H1 (cell line): Measurements from ENCODE around the gene IVNS1ABP. TPM values are rescaled to one million over a fixed set of nuclear protein-coding genes. Genes with fewer than 3 reads are reported as not detected.

Source experiments
- CTCF ChIA-PET: fragments of 300-600 bp; sonication (Branson Sonifier 250); formaldehyde crosslinking; loops from one replicate; lab custom pipeline; 2021; ENCODE audit not compliant: partially characterized antibody; lab: Charles Lee
- POLR2A ChIA-PET: fragments of 300-600 bp; sonication (Branson Sonifier 250); formaldehyde crosslinking; loops from one replicate; lab custom pipeline; 2021; ENCODE audit warnings: inconsistent platforms; ENCODE audit not compliant: partially characterized antibody; lab: Charles Lee
- DNase-seq, 2 experiments: peaks; one replicate each; pipeline versions ENCODE4 v3.0.0 to v3.0.0-alpha.2; 2010 to 2022; ENCODE audit warnings: low spot score in 2 of 2, low read depth in 1 of 2, mixed read lengths in 1 of 2
- FAIRE-seq: peaks from 2 replicates; lab custom pipeline; 2011; peaks lifted over from hg19 to GRCh38; lab: Jason Lieb, UNC
- H2AFZ ChIP-seq: 2 replicates; pipeline ENCODE4 v1.8.1; 2012; ENCODE audit warnings: low read length, inconsistent platforms
- H2AK5ac ChIP-seq: 2 replicates; pipeline ENCODE4 v1.6.1; 2013; ENCODE audit warnings: low read depth, low read length
- H2BK120ac ChIP-seq: replicated peaks from 2 replicates; pipeline ENCODE3; 2013; ENCODE audit warnings: low read depth, low read length, inconsistent platforms
- H2BK12ac ChIP-seq: 2 replicates; pipeline ENCODE4 v1.6.1; 2013; ENCODE audit warnings: low read depth, low read length
- H2BK15ac ChIP-seq: 2 replicates; pipeline ENCODE4 v1.6.1; 2013; ENCODE audit warnings: low read length
- H2BK20ac ChIP-seq: 2 replicates; pipeline ENCODE4 v1.6.1; 2013; ENCODE audit warnings: low read length
- H2BK5ac ChIP-seq: 2 replicates; pipeline ENCODE4 v1.6.1; 2013; ENCODE audit warnings: low read depth, low read length
- H3K14ac ChIP-seq: 2 replicates; pipeline ENCODE4 v1.6.1; 2013; ENCODE audit warnings: inconsistent platforms; ENCODE audit not compliant: insufficient read length
- H3K18ac ChIP-seq: 2 replicates; pipeline ENCODE4 v1.6.1; 2013; ENCODE audit warnings: low read length; ENCODE audit errors: extremely low read depth
- H3K23ac ChIP-seq: 2 replicates; pipeline ENCODE4 v1.6.1; 2013; ENCODE audit warnings: inconsistent platforms; ENCODE audit not compliant: insufficient read length
- H3K23me2 ChIP-seq: 2 replicates; pipeline ENCODE4 v1.6.1; 2013; ENCODE audit warnings: low read depth, low read length
- H3K27ac ChIP-seq: 2 replicates; pipeline ENCODE4 v1.6.1; 2011; ENCODE audit warnings: low read depth, low read length, inconsistent platforms
- H3K27me3 ChIP-seq, 4 experiments: replicated peaks in 1 of 4; 1 replicate in 1 of 4; 2 replicates in 3 of 4; pipeline versions ENCODE4 v1.6.1 to v1.8.1; 2011 to 2013; ENCODE audit warnings: low read length in 3 of 4, mild to moderate bottlenecking in 3 of 4, inconsistent platforms in 2 of 4, mixed read lengths in 2 of 4, moderate library complexity in 1 of 4; ENCODE audit not compliant: control insufficient read depth in 3 of 4, insufficient read depth in 3 of 4; ENCODE audit errors: extremely low read depth in 1 of 4
- H3K36me3 ChIP-seq, 4 experiments: 2 replicates each; pipeline versions ENCODE4 v1.6.1 to v1.8.1; 2011 to 2013; ENCODE audit warnings: mild to moderate bottlenecking in 4 of 4, low read length in 3 of 4, moderate library complexity in 2 of 4, control low read depth in 1 of 4, inconsistent platforms in 1 of 4; ENCODE audit not compliant: insufficient read depth in 4 of 4, control insufficient read depth in 2 of 4
- H3K4ac ChIP-seq: replicated peaks from 2 replicates; pipeline ENCODE3; 2013; ENCODE audit warnings: low read length, low read depth, mixed read lengths, inconsistent platforms; ENCODE audit not compliant: insufficient read length
- H3K4me1 ChIP-seq, 4 experiments: replicated peaks in 1 of 4; 1 replicate in 1 of 4; 2 replicates in 3 of 4; pipeline versions ENCODE4 v1.6.1 to v1.8.1; 2011 to 2013; ENCODE audit warnings: low read length in 3 of 4, inconsistent platforms in 2 of 4, mixed read lengths in 1 of 4; ENCODE audit not compliant: insufficient read depth in 4 of 4, control insufficient read depth in 3 of 4
- H3K4me2 ChIP-seq, 2 experiments: 2 replicates each; pipeline versions ENCODE4 v1.6.1 to v1.8.1; 2011 to 2013; ENCODE audit warnings: low read depth in 2 of 2, low read length in 2 of 2, control low read depth in 1 of 2, inconsistent platforms in 1 of 2, mild to moderate bottlenecking in 1 of 2; ENCODE audit not compliant: insufficient read depth in 1 of 2
- H3K4me3 ChIP-seq, 4 experiments: fragments of 200-600, 300-600 bp in 1 of 4; sonication (generic), shearing (Covaris generic), sonication (Bioruptor Twin) in 1 of 4; 2 replicates each; pipeline versions ENCODE4 v1.5.1 to v1.8.1; 2011 to 2016; ENCODE audit warnings: low read length in 4 of 4, low read depth in 3 of 4, control low read depth in 2 of 4, inconsistent platforms in 2 of 4, mild to moderate bottlenecking in 2 of 4, mixed read lengths in 1 of 4, moderate library complexity in 1 of 4; ENCODE audit not compliant: insufficient read depth in 2 of 4; ENCODE audit errors: extremely low read depth in 1 of 4
- H3K56ac ChIP-seq: replicated peaks from 2 replicates; pipeline ENCODE3; 2013; ENCODE audit warnings: low read depth, mild to moderate bottlenecking, mixed read lengths, low read length, inconsistent platforms; ENCODE audit not compliant: insufficient read length
- H3K79me1 ChIP-seq: 2 replicates; pipeline ENCODE4 v1.6.1; 2013; ENCODE audit warnings: low read depth, low read length, control low read depth
- H3K79me2 ChIP-seq, 2 experiments: 2 replicates each; pipeline versions ENCODE4 v1.6.1 to v1.8.1; 2012 to 2013; ENCODE audit warnings: low read length in 2 of 2, mild to moderate bottlenecking in 2 of 2, inconsistent platforms in 1 of 2; ENCODE audit not compliant: insufficient read depth in 2 of 2, control insufficient read depth in 1 of 2
- H3K9ac ChIP-seq, 4 experiments: replicated peaks in 1 of 4; 1 replicate in 1 of 4; 2 replicates in 3 of 4; pipeline versions ENCODE4 v1.6.1 to v1.8.1; 2011 to 2013; ENCODE audit warnings: low read depth in 3 of 4, low read length in 3 of 4, control low read depth in 2 of 4, mild to moderate bottlenecking in 2 of 4, moderate library complexity in 2 of 4, inconsistent platforms in 1 of 4; ENCODE audit errors: extremely low read depth in 1 of 4
- H3K9me3 ChIP-seq, 2 experiments: 2 replicates each; pipeline versions ENCODE4 v1.6.1 to v1.8.1; 2012 to 2013; ENCODE audit warnings: mild to moderate bottlenecking in 2 of 2, moderate library complexity in 2 of 2, control low read depth in 1 of 2, inconsistent platforms in 1 of 2, low read depth in 1 of 2, low read length in 1 of 2, mixed read lengths in 1 of 2; ENCODE audit not compliant: insufficient read depth in 2 of 2
- H4K20me1 ChIP-seq, 2 experiments: replicated peaks in 1 of 2; 2 replicates each; pipeline versions ENCODE3 to v1.8.1; 2011 to 2013; ENCODE audit warnings: inconsistent platforms in 2 of 2, low read length in 2 of 2, mild to moderate bottlenecking in 1 of 2; ENCODE audit not compliant: insufficient read depth in 2 of 2, control insufficient read depth in 1 of 2
- H4K5ac ChIP-seq: 2 replicates; pipeline ENCODE4 v1.6.1; 2013; ENCODE audit warnings: low read length, low read depth, mixed read lengths, inconsistent platforms; ENCODE audit not compliant: insufficient read length
- H4K8ac ChIP-seq: 2 replicates; pipeline ENCODE4 v1.8.0; 2013; ENCODE audit warnings: mild to moderate bottlenecking, moderate library complexity, low read length, inconsistent platforms; ENCODE audit not compliant: insufficient read depth; ENCODE audit errors: extremely low read depth
- H4K91ac ChIP-seq: replicated peaks from 2 replicates; pipeline ENCODE3; 2013; ENCODE audit warnings: low read length, mixed read lengths, inconsistent platforms; ENCODE audit not compliant: insufficient read length
- ATF2 ChIP-seq: IDR thresholded peaks from 2 replicates; pipeline ENCODE4 v1.6.1; 2012; ENCODE audit warnings: low read length, inconsistent platforms
- BACH1 ChIP-seq: IDR thresholded peaks from 2 replicates; pipeline ENCODE4 v1.6.1; 2012; ENCODE audit warnings: low read length, improper control_type of control experiment
- BRCA1 ChIP-seq: IDR thresholded peaks from 2 replicates; pipeline ENCODE4 v1.6.1; 2012; ENCODE audit warnings: low read depth, low read length, improper control_type of control experiment
- CBX5 ChIP-seq: fragments of 300-800, 300-1000 bp; sonication (generic); IDR thresholded peaks from 2 replicates; pipeline ENCODE4 v1.7.1; 2016; ENCODE audit warnings: antibody characterized with exemption, low read length, low read depth
- CBX8 ChIP-seq: fragments of 300-800, 300-1000 bp; sonication (generic); IDR thresholded peaks from 2 replicates; pipeline ENCODE4 v1.7.1; 2016; ENCODE audit warnings: low read depth, low read length, borderline replicate concordance
- KDM1A ChIP-seq: fragments of 200-600, 300-600 bp; sonication (generic); IDR thresholded peaks from 2 replicates; pipeline ENCODE4 v1.7.1; 2016; ENCODE audit warnings: mild to moderate bottlenecking, low read length, borderline replicate concordance
- PHF8 ChIP-seq: fragments of 200-600 bp; sonication (generic); conservative IDR thresholded peaks from 2 replicates; pipeline ENCODE4 v1.7.1; 2012; ENCODE audit warnings: low read depth, mild to moderate bottlenecking, inconsistent platforms, low read length, moderate library complexity
- RNF2 ChIP-seq: fragments of 200-900, 300-1000 bp; sonication (generic); IDR thresholded peaks from 2 replicates; pipeline ENCODE4 v1.7.1; 2016; ENCODE audit warnings: borderline replicate concordance, low read depth, mild to moderate bottlenecking, antibody characterized with exemption, low read length; ENCODE audit not compliant: poor library complexity, severe bottlenecking; ENCODE audit errors: missing control alignments
- SIN3A ChIP-seq, 2 experiments: IDR thresholded peaks in 1 of 2; conservative IDR thresholded peaks in 1 of 2; 2 replicates each; pipeline ENCODE4 v1.6.1; 2011 to 2012; ENCODE audit warnings: low read length in 2 of 2, improper control_type of control experiment in 1 of 2, low read depth in 1 of 2, mild to moderate bottlenecking in 1 of 2
- USF2 ChIP-seq: IDR thresholded peaks from 2 replicates; pipeline ENCODE4 v1.6.1; 2011; ENCODE audit warnings: low read length, improper control_type of control experiment
- WGBS, 2 experiments: shearing (Covaris generic) in 1 of 2; methylation state at CpG; one replicate each; pipeline versions ENCODE4 v1.1.6 to v1.1.7; 2013 to 2015; ENCODE audit warnings: low lambda C conversion rate in 2 of 2, mixed read lengths in 2 of 2, inconsistent platforms in 1 of 2, low coverage in 1 of 2, missing lambda C conversion rate in 1 of 2; ENCODE audit not compliant: insufficient replicate concordance in 2 of 2, insufficient coverage in 1 of 2, insufficient read length in 1 of 2; ENCODE audit errors: extremely low coverage in 1 of 2, missing lambda C conversion rate in 1 of 2; 5-methylcytosine and 5-hydroxymethylcytosine counted together
- polyA plus RNA-seq, 7 experiments: library from polyadenylated mRNA; depleted of rRNA in 3 of 7; stranded (reverse) in 5 of 7; unstranded in 2 of 7; fragments of >200 nt in 5 of 7; fragments of 200-250 nt in 2 of 7; gene quantifications; 1 replicate in 5 of 7; 2 replicates in 1 of 7; 4 replicates in 1 of 7; pipeline versions ENCODE4 v1.2.1 to v1.2.3, GENCODE V29; 2011 to 2013; ENCODE audit warnings: missing spikeins in 2 of 7, mixed read lengths in 2 of 7
- total RNA-seq: library from RNA; stranded (reverse); fragmentation: NEBNext Ultra II Directional; extraction: Animal tissue kit (Norgen Biotek cat#: 25700); gene quantifications from 2 replicates; pipeline ENCODE4 v1.2.1, GENCODE V29; 2021

The IVNS1ABP gene
- total and polyA plus RNA-seq, 2 of the 8 experiments (the other 6 are each of a cell fraction or from before 2014, with no cell fraction given): 65.9 to 189 TPM

- Histone ChIP-seq H2BK15ac (no peak overlapping the region), H4K20me1 (no peaks in the 10 kb centered on the region), H3K4me1 (peaks cover 0 to 2% (median 0%) of the 10 kb centered on the region in 4 experiments; a peak in 1 of 7 replicates), H3K23ac (no peak overlapping the region), H3K4ac (no peak overlapping the region), H2BK20ac (no peak overlapping the region), H3K18ac (no peak overlapping the region), H3K9ac (no peak overlapping the region), H3K4me3 (no peak overlapping the region), H4K8ac (no peak overlapping the region), H3K56ac (no peak overlapping the region), H3K79me1 (no peaks in the 10 kb centered on the region), H2BK5ac (no peak overlapping the region), H4K91ac (no peak overlapping the region), H3K23me2 (no peaks in the 10 kb centered on the region), H3K79me2 (no peaks in the 10 kb centered on the region), H3K36me3 (no peaks in the 10 kb centered on the region), H2BK12ac (no peak overlapping the region), H3K27ac (no peak overlapping the region), H3K4me2 (no peak overlapping the region), H2BK120ac (no peak overlapping the region), H3K9me3 (0 out of 4 replicates have a peak, but pooled peaks cover 0 to 3% of the 10 kb centered on the region in 2 experiments), H3K14ac (no peak overlapping the region), H2AFZ (no peak overlapping the region), H2AK5ac (no peak overlapping the region), H4K5ac (no peak overlapping the region), H3K27me3 (no peaks in the 10 kb centered on the region)
- CTCF ChIA-PET: interaction anchor here (0.8 to 1.2 kb wide), 2 partner anchors 79 to 315 kb away, joined by 4 read pairs; no protein-coding TSS in a partner anchor
- DNase-seq (no peak), FAIRE-seq (no peak)
- POLR2A ChIA-PET: no interaction called here
- 94% methylated on average over 3 of the region's 3 CpGs; no CpG with 5 or more reads in 1 of the 2 experiments for WGBS, 2 experiments
- TF ChIP-seq ATF2 (no peak), USF2 (no peak), RNF2 (no peak), PHF8 (no peak), CBX5 (no peak), KDM1A (no peak), CBX8 (no peak), BRCA1 (no peak), BACH1 (no peak), SIN3A (conservative IDR thresholded peaks at IDR 0.05 in 1 of 2, IDR thresholded peaks at IDR 0.05 in 1 of 2; ENCODE audit: low read depth in 1 of 2, low read length in 2 of 2) (no peak)
Observed at GRCh38 chr1:185365951-185366350, 48.9 kb upstream of the IVNS1ABP start.
